ENCODE data around the gene PIKFYVE.

The PIKFYVE gene

GRCh38 chr2:208329485-208329884 is 63.4 kb downstream of the PIKFYVE start:
- Histone ChIP-seq H2AFZ (ENCODE audit: low read depth, low read length, severe bottlenecking) (no peak overlapping the region), H3K4me3 (ENCODE audit: insufficient read depth, low read length, poor library complexity, severe bottlenecking) (no peak overlapping the region), H3K36me3 (ENCODE audit: low read length) (peaks cover 54% of the 10 kb centered on the region; the same call in 1 of the 2 replicates), H3K9ac (ENCODE audit: low read length) (no peak overlapping the region), H3K9me2 (replicated peaks; ENCODE audit: insufficient read depth, low read length) (no peaks in the 10 kb centered on the region), H3K4me2 (ENCODE audit: low read depth, low read length, poor library complexity, severe bottlenecking) (no peak overlapping the region), H4K20me1 (ENCODE audit: low read depth, low read length) (no peaks in the 10 kb centered on the region), H3F3A (ENCODE audit: insufficient read depth) (no peaks in the 10 kb centered on the region), H3K79me2 (ENCODE audit: insufficient read depth, low read length) (no peaks in the 10 kb centered on the region), H3K27me3 (ENCODE audit: low read length) (no peaks in the 10 kb centered on the region), H3K27ac (ENCODE audit: low read depth, low read length) (no peak overlapping the region), H3K9me3 (ENCODE audit: insufficient read depth, low read length) (no peaks in the 10 kb centered on the region)
- TF ChIP-seq CTCF (IDR thresholded peaks at IDR 0.05; ENCODE audit: insufficient read depth, low read length, poor library complexity, severe bottlenecking) (no peak), EZH2phosphoT487 (conservative IDR thresholded peaks at IDR 0.05; ENCODE audit: low read length) (no peak)

GRCh38 chr2:208334230-208334629 is 68.2 kb downstream of the PIKFYVE start:
- no peaks in the 10 kb centered on the region for H3K9me3 ChIP-seq (ENCODE audit: insufficient read depth, low read length)
- no peak overlapping the region for H3K4me3 ChIP-seq (ENCODE audit: insufficient read depth, low read length, poor library complexity, severe bottlenecking)
- H3K36me3 ChIP-seq (ENCODE audit: low read length), result peaks cover 41% of the 10 kb centered on the region
- no peaks in the 10 kb centered on the region for H3K27me3 ChIP-seq (ENCODE audit: low read length)
- no peaks in the 10 kb centered on the region for H4K20me1 ChIP-seq (ENCODE audit: low read depth, low read length)
- H3K9ac ChIP-seq (ENCODE audit: low read length), result no peak overlapping the region
- no peaks in the 10 kb centered on the region for H3F3A ChIP-seq (ENCODE audit: insufficient read depth)
- TF ChIP-seq EZH2phosphoT487 (conservative IDR thresholded peaks at IDR 0.05; ENCODE audit: low read length) (no peak), CTCF (IDR thresholded peaks at IDR 0.05; ENCODE audit: insufficient read depth, low read length, poor library complexity, severe bottlenecking) (no peak)
- H3K4me2 ChIP-seq (ENCODE audit: low read depth, low read length, poor library complexity, severe bottlenecking), result no peak overlapping the region
- no peak overlapping the region for H3K27ac ChIP-seq (ENCODE audit: low read depth, low read length)
- no peak overlapping the region for H2AFZ ChIP-seq (ENCODE audit: low read depth, low read length, severe bottlenecking)
- H3K79me2 ChIP-seq (ENCODE audit: insufficient read depth, low read length), result no peaks in the 10 kb centered on the region
- no peaks in the 10 kb centered on the region for H3K9me2 ChIP-seq (replicated peaks; ENCODE audit: insufficient read depth, low read length)

GRCh38 chr2:208346756-208347155 is 80.7 kb downstream of the PIKFYVE start:
- H3K4me3 ChIP-seq (ENCODE audit: insufficient read depth, low read length, poor library complexity, severe bottlenecking), result no peak overlapping the region
- H2AFZ ChIP-seq (ENCODE audit: low read depth, low read length, severe bottlenecking), result no peak overlapping the region
- TF ChIP-seq EZH2phosphoT487 (conservative IDR thresholded peaks at IDR 0.05; ENCODE audit: low read length) (no peak), CTCF (IDR thresholded peaks at IDR 0.05; ENCODE audit: insufficient read depth, low read length, poor library complexity, severe bottlenecking) (no peak)
- H3K9me3 ChIP-seq (ENCODE audit: insufficient read depth, low read length), result no peaks in the 10 kb centered on the region
- no peaks in the 10 kb centered on the region for H3F3A ChIP-seq (ENCODE audit: insufficient read depth)
- H3K9me2 ChIP-seq (replicated peaks; ENCODE audit: insufficient read depth, low read length), result no peaks in the 10 kb centered on the region
- H3K27ac ChIP-seq (ENCODE audit: low read depth, low read length), result no peak overlapping the region
- peaks cover 43% of the 10 kb centered on the region for H3K36me3 ChIP-seq (ENCODE audit: low read length)
- H4K20me1 ChIP-seq (ENCODE audit: low read depth, low read length), result no peaks in the 10 kb centered on the region
- H3K9ac ChIP-seq (ENCODE audit: low read length), result no peak overlapping the region
- H3K79me2 ChIP-seq (ENCODE audit: insufficient read depth, low read length), result no peaks in the 10 kb centered on the region
- H3K4me2 ChIP-seq (ENCODE audit: low read depth, low read length, poor library complexity, severe bottlenecking), result no peak overlapping the region
- H3K27me3 ChIP-seq (ENCODE audit: low read length), result no peaks in the 10 kb centered on the region
